MM.1S (cell line): ENCODE measurements around the gene FOXD2.

Source experiments
- CTCF ChIP-seq: fragments of 300-600 bp; sonication (generic); IDR thresholded peaks from 2 replicates; pipeline ENCODE4 v1.5.1; 2016; ENCODE audit warnings: antibody characterized with exemption, low read length, mixed read lengths
- EZH2phosphoT487 ChIP-seq: fragments of 300-600 bp; sonication (generic); IDR thresholded peaks from 2 replicates; pipeline ENCODE4 v1.6.1; 2018; ENCODE audit warnings: antibody characterized with exemption, low read length

GRCh38 chr1:47436979-47437446 is 831 bp upstream of the FOXD2 start:
- TF ChIP-seq CTCF, result no peak
- TF ChIP-seq EZH2phosphoT487, result no peak
